H1 (cell line): ENCODE measurements around the gene TENT4A. TPM values are rescaled to one million over a fixed set of nuclear protein-coding genes. Genes with fewer than 3 reads are reported as not detected.

Source experiments
- CTCF ChIA-PET: fragments of 300-600 bp; sonication (Branson Sonifier 250); formaldehyde crosslinking; loops from one replicate; lab custom pipeline; 2021; ENCODE audit not compliant: partially characterized antibody; lab: Charles Lee
- POLR2A ChIA-PET: fragments of 300-600 bp; sonication (Branson Sonifier 250); formaldehyde crosslinking; loops from one replicate; lab custom pipeline; 2021; ENCODE audit warnings: inconsistent platforms; ENCODE audit not compliant: partially characterized antibody; lab: Charles Lee
- DNase-seq, 2 experiments: peaks; one replicate each; pipeline versions ENCODE4 v3.0.0 to v3.0.0-alpha.2; 2010 to 2022; ENCODE audit warnings: low spot score in 2 of 2, low read depth in 1 of 2, mixed read lengths in 1 of 2
- FAIRE-seq: peaks from 2 replicates; lab custom pipeline; 2011; peaks lifted over from hg19 to GRCh38; lab: Jason Lieb, UNC
- H2AFZ ChIP-seq: 2 replicates; pipeline ENCODE4 v1.8.1; 2012; ENCODE audit warnings: low read length, inconsistent platforms
- H2AK5ac ChIP-seq: 2 replicates; pipeline ENCODE4 v1.6.1; 2013; ENCODE audit warnings: low read depth, low read length
- H2BK120ac ChIP-seq: replicated peaks from 2 replicates; pipeline ENCODE3; 2013; ENCODE audit warnings: low read depth, low read length, inconsistent platforms
- H2BK12ac ChIP-seq: 2 replicates; pipeline ENCODE4 v1.6.1; 2013; ENCODE audit warnings: low read depth, low read length
- H2BK15ac ChIP-seq: 2 replicates; pipeline ENCODE4 v1.6.1; 2013; ENCODE audit warnings: low read length
- H2BK20ac ChIP-seq: 2 replicates; pipeline ENCODE4 v1.6.1; 2013; ENCODE audit warnings: low read length
- H2BK5ac ChIP-seq: 2 replicates; pipeline ENCODE4 v1.6.1; 2013; ENCODE audit warnings: low read depth, low read length
- H3K14ac ChIP-seq: 2 replicates; pipeline ENCODE4 v1.6.1; 2013; ENCODE audit warnings: inconsistent platforms; ENCODE audit not compliant: insufficient read length
- H3K18ac ChIP-seq: 2 replicates; pipeline ENCODE4 v1.6.1; 2013; ENCODE audit warnings: low read length; ENCODE audit errors: extremely low read depth
- H3K23ac ChIP-seq: 2 replicates; pipeline ENCODE4 v1.6.1; 2013; ENCODE audit warnings: inconsistent platforms; ENCODE audit not compliant: insufficient read length
- H3K23me2 ChIP-seq: 2 replicates; pipeline ENCODE4 v1.6.1; 2013; ENCODE audit warnings: low read depth, low read length
- H3K27ac ChIP-seq: 2 replicates; pipeline ENCODE4 v1.6.1; 2011; ENCODE audit warnings: low read depth, low read length, inconsistent platforms
- H3K27me3 ChIP-seq, 4 experiments: replicated peaks in 1 of 4; 1 replicate in 1 of 4; 2 replicates in 3 of 4; pipeline versions ENCODE4 v1.6.1 to v1.8.1; 2011 to 2013; ENCODE audit warnings: low read length in 3 of 4, mild to moderate bottlenecking in 3 of 4, inconsistent platforms in 2 of 4, mixed read lengths in 2 of 4, moderate library complexity in 1 of 4; ENCODE audit not compliant: control insufficient read depth in 3 of 4, insufficient read depth in 3 of 4; ENCODE audit errors: extremely low read depth in 1 of 4
- H3K36me3 ChIP-seq, 4 experiments: 2 replicates each; pipeline versions ENCODE4 v1.6.1 to v1.8.1; 2011 to 2013; ENCODE audit warnings: mild to moderate bottlenecking in 4 of 4, low read length in 3 of 4, moderate library complexity in 2 of 4, control low read depth in 1 of 4, inconsistent platforms in 1 of 4; ENCODE audit not compliant: insufficient read depth in 4 of 4, control insufficient read depth in 2 of 4
- H3K4ac ChIP-seq: replicated peaks from 2 replicates; pipeline ENCODE3; 2013; ENCODE audit warnings: low read length, low read depth, mixed read lengths, inconsistent platforms; ENCODE audit not compliant: insufficient read length
- H3K4me1 ChIP-seq, 4 experiments: replicated peaks in 1 of 4; 1 replicate in 1 of 4; 2 replicates in 3 of 4; pipeline versions ENCODE4 v1.6.1 to v1.8.1; 2011 to 2013; ENCODE audit warnings: low read length in 3 of 4, inconsistent platforms in 2 of 4, mixed read lengths in 1 of 4; ENCODE audit not compliant: insufficient read depth in 4 of 4, control insufficient read depth in 3 of 4
- H3K4me2 ChIP-seq, 2 experiments: 2 replicates each; pipeline versions ENCODE4 v1.6.1 to v1.8.1; 2011 to 2013; ENCODE audit warnings: low read depth in 2 of 2, low read length in 2 of 2, control low read depth in 1 of 2, inconsistent platforms in 1 of 2, mild to moderate bottlenecking in 1 of 2; ENCODE audit not compliant: insufficient read depth in 1 of 2
- H3K4me3 ChIP-seq, 4 experiments: fragments of 200-600, 300-600 bp in 1 of 4; sonication (generic), shearing (Covaris generic), sonication (Bioruptor Twin) in 1 of 4; 2 replicates each; pipeline versions ENCODE4 v1.5.1 to v1.8.1; 2011 to 2016; ENCODE audit warnings: low read length in 4 of 4, low read depth in 3 of 4, control low read depth in 2 of 4, inconsistent platforms in 2 of 4, mild to moderate bottlenecking in 2 of 4, mixed read lengths in 1 of 4, moderate library complexity in 1 of 4; ENCODE audit not compliant: insufficient read depth in 2 of 4; ENCODE audit errors: extremely low read depth in 1 of 4
- H3K56ac ChIP-seq: replicated peaks from 2 replicates; pipeline ENCODE3; 2013; ENCODE audit warnings: low read depth, mild to moderate bottlenecking, mixed read lengths, low read length, inconsistent platforms; ENCODE audit not compliant: insufficient read length
- H3K79me1 ChIP-seq: 2 replicates; pipeline ENCODE4 v1.6.1; 2013; ENCODE audit warnings: low read depth, low read length, control low read depth
- H3K79me2 ChIP-seq, 2 experiments: 2 replicates each; pipeline versions ENCODE4 v1.6.1 to v1.8.1; 2012 to 2013; ENCODE audit warnings: low read length in 2 of 2, mild to moderate bottlenecking in 2 of 2, inconsistent platforms in 1 of 2; ENCODE audit not compliant: insufficient read depth in 2 of 2, control insufficient read depth in 1 of 2
- H3K9ac ChIP-seq, 4 experiments: replicated peaks in 1 of 4; 1 replicate in 1 of 4; 2 replicates in 3 of 4; pipeline versions ENCODE4 v1.6.1 to v1.8.1; 2011 to 2013; ENCODE audit warnings: low read depth in 3 of 4, low read length in 3 of 4, control low read depth in 2 of 4, mild to moderate bottlenecking in 2 of 4, moderate library complexity in 2 of 4, inconsistent platforms in 1 of 4; ENCODE audit errors: extremely low read depth in 1 of 4
- H3K9me3 ChIP-seq, 2 experiments: 2 replicates each; pipeline versions ENCODE4 v1.6.1 to v1.8.1; 2012 to 2013; ENCODE audit warnings: mild to moderate bottlenecking in 2 of 2, moderate library complexity in 2 of 2, control low read depth in 1 of 2, inconsistent platforms in 1 of 2, low read depth in 1 of 2, low read length in 1 of 2, mixed read lengths in 1 of 2; ENCODE audit not compliant: insufficient read depth in 2 of 2
- H4K20me1 ChIP-seq, 2 experiments: replicated peaks in 1 of 2; 2 replicates each; pipeline versions ENCODE3 to v1.8.1; 2011 to 2013; ENCODE audit warnings: inconsistent platforms in 2 of 2, low read length in 2 of 2, mild to moderate bottlenecking in 1 of 2; ENCODE audit not compliant: insufficient read depth in 2 of 2, control insufficient read depth in 1 of 2
- H4K5ac ChIP-seq: 2 replicates; pipeline ENCODE4 v1.6.1; 2013; ENCODE audit warnings: low read length, low read depth, mixed read lengths, inconsistent platforms; ENCODE audit not compliant: insufficient read length
- H4K8ac ChIP-seq: 2 replicates; pipeline ENCODE4 v1.8.0; 2013; ENCODE audit warnings: mild to moderate bottlenecking, moderate library complexity, low read length, inconsistent platforms; ENCODE audit not compliant: insufficient read depth; ENCODE audit errors: extremely low read depth
- H4K91ac ChIP-seq: replicated peaks from 2 replicates; pipeline ENCODE3; 2013; ENCODE audit warnings: low read length, mixed read lengths, inconsistent platforms; ENCODE audit not compliant: insufficient read length
- ASH2L ChIP-seq: fragments of 200-600, 300-600 bp; sonication (generic); IDR thresholded peaks from one replicate; pipeline ENCODE4 v1.7.1; 2017; ENCODE audit warnings: low read length
- BACH1 ChIP-seq: IDR thresholded peaks from 2 replicates; pipeline ENCODE4 v1.6.1; 2012; ENCODE audit warnings: low read length, improper control_type of control experiment
- BRCA1 ChIP-seq: IDR thresholded peaks from 2 replicates; pipeline ENCODE4 v1.6.1; 2012; ENCODE audit warnings: low read depth, low read length, improper control_type of control experiment
- HDAC6 ChIP-seq: IDR thresholded peaks from one replicate; pipeline ENCODE4 v1.7.1; 2012; ENCODE audit warnings: low read depth, mild to moderate bottlenecking, inconsistent platforms, low read length, moderate library complexity
- KDM5A ChIP-seq: fragments of 200-600 bp; IDR thresholded peaks from 2 replicates; pipeline ENCODE4 v1.7.1; 2012; ENCODE audit warnings: mild to moderate bottlenecking, low read length, inconsistent platforms, mixed read lengths
- RBBP5 ChIP-seq: IDR thresholded peaks from 2 replicates; pipeline ENCODE4 v1.7.1; 2012; ENCODE audit warnings: low read depth, mild to moderate bottlenecking, inconsistent platforms, low read length, moderate library complexity, borderline replicate concordance
- RNF2 ChIP-seq: fragments of 200-900, 300-1000 bp; sonication (generic); IDR thresholded peaks from 2 replicates; pipeline ENCODE4 v1.7.1; 2016; ENCODE audit warnings: borderline replicate concordance, low read depth, mild to moderate bottlenecking, antibody characterized with exemption, low read length; ENCODE audit not compliant: poor library complexity, severe bottlenecking; ENCODE audit errors: missing control alignments
- SIRT6 ChIP-seq: IDR thresholded peaks from one replicate; pipeline ENCODE4 v1.7.1; 2012; ENCODE audit warnings: low read length, inconsistent platforms
- SP2 ChIP-seq: IDR thresholded peaks from 2 replicates; pipeline ENCODE4 v1.6.1; 2012; ENCODE audit warnings: mild to moderate bottlenecking, low read length, inconsistent platforms
- TEAD4 ChIP-seq: IDR thresholded peaks from 2 replicates; pipeline ENCODE4 v1.6.1; 2012; ENCODE audit warnings: low read depth, low read length, inconsistent platforms, mixed read lengths
- ZNF274 ChIP-seq: IDR thresholded peaks from 2 replicates; pipeline ENCODE4 v1.7.0; 2012; ENCODE audit warnings: low read length, borderline replicate concordance; ENCODE audit errors: extremely low read depth
- WGBS, 2 experiments: shearing (Covaris generic) in 1 of 2; methylation state at CpG; one replicate each; pipeline versions ENCODE4 v1.1.6 to v1.1.7; 2013 to 2015; ENCODE audit warnings: low lambda C conversion rate in 2 of 2, mixed read lengths in 2 of 2, inconsistent platforms in 1 of 2, low coverage in 1 of 2, missing lambda C conversion rate in 1 of 2; ENCODE audit not compliant: insufficient replicate concordance in 2 of 2, insufficient coverage in 1 of 2, insufficient read length in 1 of 2; ENCODE audit errors: extremely low coverage in 1 of 2, missing lambda C conversion rate in 1 of 2; 5-methylcytosine and 5-hydroxymethylcytosine counted together
- polyA plus RNA-seq, 7 experiments: library from polyadenylated mRNA; depleted of rRNA in 3 of 7; stranded (reverse) in 5 of 7; unstranded in 2 of 7; fragments of >200 nt in 5 of 7; fragments of 200-250 nt in 2 of 7; gene quantifications; 1 replicate in 5 of 7; 2 replicates in 1 of 7; 4 replicates in 1 of 7; pipeline versions ENCODE4 v1.2.1 to v1.2.3, GENCODE V29; 2011 to 2013; ENCODE audit warnings: missing spikeins in 2 of 7, mixed read lengths in 2 of 7
- total RNA-seq: library from RNA; stranded (reverse); fragmentation: NEBNext Ultra II Directional; extraction: Animal tissue kit (Norgen Biotek cat#: 25700); gene quantifications from 2 replicates; pipeline ENCODE4 v1.2.1, GENCODE V29; 2021

TENT4A gene
- total and polyA plus RNA-seq, 2 of the 8 experiments (the other 6 are each of a cell fraction or from before 2014, with no cell fraction given), result 8.9 to 25.1 TPM

GRCh38 chr5:6763191-6763590, 50.0 kb downstream of the TENT4A start:
- FAIRE-seq, result no peak
- no peak overlapping the region for H4K8ac ChIP-seq
- no peak overlapping the region for H4K5ac ChIP-seq
- H3K18ac ChIP-seq, result no peak overlapping the region
- no peak for TF ChIP-seq TEAD4
- TF ChIP-seq HDAC6, result no peak
- TF ChIP-seq SP2, result no peak
- TF ChIP-seq BACH1, result no peak
- TF ChIP-seq KDM5A, result no peak
- no peak for TF ChIP-seq ZNF274
- TF ChIP-seq RNF2, result no peak
- no peak for TF ChIP-seq RBBP5
- TF ChIP-seq BRCA1, result no peak
- TF ChIP-seq SIRT6, result no peak
- no peak for TF ChIP-seq ASH2L
- POLR2A ChIA-PET, result interaction anchor here (0.6 kb wide), 1 partner anchor 70 kb away, joined by 3 read pairs; no protein-coding TSS in a partner anchor
- 87% methylated on average over 12 of the region's 12 CpGs; no CpG with 5 or more reads in 1 of the 2 experiments for WGBS, 2 experiments
- H2BK120ac ChIP-seq, result no peak overlapping the region
- no peak overlapping the region for H3K4me2 ChIP-seq
- no peak overlapping the region for H2AFZ ChIP-seq
- no peak overlapping the region for H2BK5ac ChIP-seq
- no peak overlapping the region for H3K27ac ChIP-seq
- H3K36me3 ChIP-seq, result no peaks in the 10 kb centered on the region
- H3K14ac ChIP-seq, result no peak overlapping the region
- H3K9me3 ChIP-seq, result no peaks in the 10 kb centered on the region
- peaks cover 0 to 2% (median 1%) of the 10 kb centered on the region in 4 experiments; a peak in 2 of 7 replicates for H3K4me1 ChIP-seq
- H2BK12ac ChIP-seq, result no peak overlapping the region
- CTCF ChIA-PET, result interaction anchor here (1.3 kb wide), 1 partner anchor 444 kb away, joined by 3 read pairs; no protein-coding TSS in a partner anchor
- DNase-seq, result no peak
- no peaks in the 10 kb centered on the region for H3K27me3 ChIP-seq
- peaks cover 0 to 2% of the 10 kb centered on the region in 2 experiments for H4K20me1 ChIP-seq
- no peak overlapping the region for H3K56ac ChIP-seq
- H3K9ac ChIP-seq, result no peak overlapping the region
- H3K79me1 ChIP-seq, result no peaks in the 10 kb centered on the region
- no peak overlapping the region for H2BK20ac ChIP-seq
- H3K79me2 ChIP-seq, result no peaks in the 10 kb centered on the region
- H3K4me3 ChIP-seq, result no peak overlapping the region
- no peak overlapping the region for H4K91ac ChIP-seq
- H2AK5ac ChIP-seq, result no peak overlapping the region
- no peak overlapping the region for H3K23ac ChIP-seq
- no peak overlapping the region for H2BK15ac ChIP-seq
- no peak overlapping the region for H3K4ac ChIP-seq
- H3K23me2 ChIP-seq, result 0 out of 2 replicates have a peak, but pooled peaks cover 2% of the 10 kb centered on the region
